GM18951 (cell line): Measurements from ENCODE around the gene TIMM10B.

ENCODE experiments used
- POLR2A ChIP-seq: IDR thresholded peaks from 4 replicates; pipeline ENCODE4 v1.6.1; 2011; ENCODE audit warnings: mild to moderate bottlenecking; ENCODE audit not compliant: insufficient read length, insufficient read depth; ENCODE audit errors: extremely low read depth
- in situ Hi-C: fragments of 300-500 bp; cut with MboI; formaldehyde crosslinking; loops from one replicate; pipeline ENCODE4 v1.12.0; 2022; ENCODE audit warnings: low sequenced_read_pairs, mixed read lengths, inconsistent platforms; ENCODE audit not compliant: unreplicated experiment

The TIMM10B gene

GRCh38 chr11:6455070-6455469 lies 26.2 kb upstream of the TIMM10B start:
- in situ Hi-C loops, result no loop called here
- TF ChIP-seq POLR2A, result no peak

GRCh38 chr11:6456361-6457073 lies 24.8 kb upstream of the TIMM10B start:
- in situ Hi-C loops, result no loop called here
- no peak for TF ChIP-seq POLR2A

- no peak for TF ChIP-seq POLR2A
- in situ Hi-C loops, result no loop called here
Measured at GRCh38 chr11:6457581-6458320, 23.6 kb upstream of the TIMM10B start.

GRCh38 chr11:6458352-6459098 lies 22.8 kb upstream of the TIMM10B start:
- in situ Hi-C loops, result no loop called here
- no peak for TF ChIP-seq POLR2A

GRCh38 chr11:6459099-6459450 lies 22.2 kb upstream of the TIMM10B start:
- in situ Hi-C loops, result no loop called here
- no peak for TF ChIP-seq POLR2A

- in situ Hi-C loops, result no loop called here
- peak; percentile 39 for TF ChIP-seq POLR2A
Measured at GRCh38 chr11:6468712-6469495, 12.4 kb upstream of the TIMM10B start.

GRCh38 chr11:6469599-6469998 lies 11.7 kb upstream of the TIMM10B start:
- no peak for TF ChIP-seq POLR2A
- in situ Hi-C loops, result no loop called here

- no peak for TF ChIP-seq POLR2A
- in situ Hi-C loops, result no loop called here
Measured at GRCh38 chr11:6472934-6473333, 8.4 kb upstream of the TIMM10B start.

GRCh38 chr11:6473451-6474412 lies 7.6 kb upstream of the TIMM10B start, which contains the start of gene TRIM3:
TRIM3 (minus strand) TSS chr11:6473941; CDS start chr11:6465695, 8,246 bp downstream.
- TF ChIP-seq POLR2A, result peak; percentile 60
- in situ Hi-C loops, result no loop called here

GRCh38 chr11:6474413-6474792 lies 6.9 kb upstream of the TIMM10B start:
- in situ Hi-C loops, result no loop called here

GRCh38 chr11:6474806-6475500 lies 6.3 kb upstream of the TIMM10B start:
- TF ChIP-seq POLR2A, result no peak
- in situ Hi-C loops, result no loop called here

More at GRCh38 chr11:6474413-6474792, 6.9 kb upstream of the TIMM10B start:
- TF ChIP-seq POLR2A, result no peak
